ENCODE data around the gene ZNF862. TPM values are rescaled to one million over a fixed set of nuclear protein-coding genes. Genes with fewer than 3 reads are reported as not detected.

ZNF862 gene
- total and polyA plus RNA-seq, 7 donors = 1.4 to 7.8 (median 5.3) TPM

DNA sequence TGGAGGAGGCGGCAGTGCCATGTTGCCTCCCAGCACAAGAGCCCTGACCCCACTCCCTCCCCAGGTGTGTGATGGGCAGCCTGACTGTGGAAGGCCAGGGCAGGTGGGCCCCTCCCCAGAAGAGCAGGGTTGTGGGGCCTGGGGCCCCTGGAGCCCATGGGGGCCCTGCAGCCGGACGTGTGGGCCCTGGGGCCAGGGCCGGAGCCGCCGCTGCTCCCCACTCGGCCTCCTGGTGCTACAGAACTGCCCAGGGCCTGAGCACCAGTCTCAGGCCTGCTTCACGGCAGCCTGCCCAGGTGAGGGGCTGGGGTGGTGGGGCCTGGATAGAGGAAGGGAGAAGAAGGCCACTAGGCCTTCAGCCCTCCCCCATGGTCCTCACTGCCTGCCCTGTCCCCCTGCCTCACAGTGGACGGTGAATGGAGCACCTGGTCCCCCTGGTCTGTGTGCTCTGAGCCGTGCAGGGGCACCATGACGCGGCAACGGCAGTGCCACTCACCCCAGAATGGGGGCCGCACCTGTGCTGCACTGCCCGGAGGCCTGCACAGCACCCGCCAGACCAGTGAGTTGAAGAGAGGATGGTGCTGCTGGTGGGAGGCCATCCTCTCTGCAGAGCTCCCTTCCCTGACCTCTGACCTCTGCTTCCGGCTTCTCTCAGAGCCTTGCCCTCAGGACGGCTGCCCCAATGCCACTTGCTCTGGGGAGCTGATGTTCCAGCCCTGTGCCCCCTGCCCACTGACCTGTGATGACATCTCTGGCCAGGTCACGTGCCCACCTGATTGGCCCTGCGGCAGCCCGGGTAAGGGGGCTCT is 46.6 kb upstream of the ZNF862 start:
- intact Hi-C loops (cut with DNase I) = no loop called here

DNA sequence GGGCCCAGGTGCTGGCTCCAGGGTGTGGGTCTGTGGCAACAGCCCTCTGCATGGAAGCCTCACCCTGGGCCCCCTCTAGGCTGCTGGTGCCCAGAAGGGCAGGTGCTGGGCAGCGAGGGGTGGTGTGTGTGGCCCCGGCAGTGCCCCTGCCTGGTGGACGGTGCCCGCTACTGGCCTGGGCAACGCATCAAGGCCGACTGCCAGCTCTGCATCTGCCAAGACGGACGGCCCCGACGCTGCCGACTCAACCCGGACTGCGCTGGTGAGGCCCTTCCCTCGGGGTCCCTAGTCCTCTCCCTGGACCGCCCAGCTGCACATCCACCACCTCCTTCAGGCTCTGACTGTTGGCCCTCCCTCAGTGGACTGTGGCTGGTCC is 46.0 kb upstream of the ZNF862 start:
- Histone ChIP-seq H3K27me3 (ENCODE audit: insufficient read depth in 3 of 3, low read length in 2 of 3) (peaks cover 0 to 46% (median 10%) of the 10 kb centered on the region in 3 donors), H3K4me3 (no peak overlapping the region), H3K36me3 (ENCODE audit: insufficient read depth in 1 of 2, low read depth in 1 of 2) (no peaks in the 10 kb centered on the region), H3K9me3 (no peaks in the 10 kb centered on the region), H3K4me1 (no peaks in the 10 kb centered on the region), H3K27ac (no peak overlapping the region)
- intact Hi-C loops (cut with DNase I) = no loop called here
- ATAC-seq = no peak
- TF ChIP-seq, protein P1, sequence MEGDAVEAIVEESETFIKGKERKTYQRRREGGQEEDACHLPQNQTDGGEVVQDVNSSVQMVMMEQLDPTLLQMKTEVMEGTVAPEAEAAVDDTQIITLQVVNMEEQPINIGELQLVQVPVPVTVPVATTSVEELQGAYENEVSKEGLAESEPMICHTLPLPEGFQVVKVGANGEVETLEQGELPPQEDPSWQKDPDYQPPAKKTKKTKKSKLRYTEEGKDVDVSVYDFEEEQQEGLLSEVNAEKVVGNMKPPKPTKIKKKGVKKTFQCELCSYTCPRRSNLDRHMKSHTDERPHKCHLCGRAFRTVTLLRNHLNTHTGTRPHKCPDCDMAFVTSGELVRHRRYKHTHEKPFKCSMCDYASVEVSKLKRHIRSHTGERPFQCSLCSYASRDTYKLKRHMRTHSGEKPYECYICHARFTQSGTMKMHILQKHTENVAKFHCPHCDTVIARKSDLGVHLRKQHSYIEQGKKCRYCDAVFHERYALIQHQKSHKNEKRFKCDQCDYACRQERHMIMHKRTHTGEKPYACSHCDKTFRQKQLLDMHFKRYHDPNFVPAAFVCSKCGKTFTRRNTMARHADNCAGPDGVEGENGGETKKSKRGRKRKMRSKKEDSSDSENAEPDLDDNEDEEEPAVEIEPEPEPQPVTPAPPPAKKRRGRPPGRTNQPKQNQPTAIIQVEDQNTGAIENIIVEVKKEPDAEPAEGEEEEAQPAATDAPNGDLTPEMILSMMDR (IDR thresholded peaks at IDR 0.05) = no peak
- 36 to 68% (median 47%) methylated on average over 12 to 15 of the region's 15 CpGs for WGBS, 3 donors
- DNase-seq = no peak

More for the DNA sequence above, 46.6 kb upstream of the ZNF862 start:
- TF ChIP-seq, protein P1 (IDR thresholded peaks at IDR 0.05) = no peak
- Histone ChIP-seq H3K4me3 (no peak overlapping the region), H3K4me1 (no peaks in the 10 kb centered on the region), H3K9me3 (no peaks in the 10 kb centered on the region), H3K27ac (no peak overlapping the region), H3K36me3 (ENCODE audit: insufficient read depth in 1 of 2, low read depth in 1 of 2) (no peaks in the 10 kb centered on the region), H3K27me3 (ENCODE audit: insufficient read depth in 3 of 3, low read length in 2 of 3) (peaks cover 0 to 46% (median 10%) of the 10 kb centered on the region in 3 donors)
- ATAC-seq = no peak
- DNase-seq = no peak
- 90 to 95% (median 93%) methylated on average over 21 of the region's 21 CpGs for WGBS, 3 donors

DNA sequence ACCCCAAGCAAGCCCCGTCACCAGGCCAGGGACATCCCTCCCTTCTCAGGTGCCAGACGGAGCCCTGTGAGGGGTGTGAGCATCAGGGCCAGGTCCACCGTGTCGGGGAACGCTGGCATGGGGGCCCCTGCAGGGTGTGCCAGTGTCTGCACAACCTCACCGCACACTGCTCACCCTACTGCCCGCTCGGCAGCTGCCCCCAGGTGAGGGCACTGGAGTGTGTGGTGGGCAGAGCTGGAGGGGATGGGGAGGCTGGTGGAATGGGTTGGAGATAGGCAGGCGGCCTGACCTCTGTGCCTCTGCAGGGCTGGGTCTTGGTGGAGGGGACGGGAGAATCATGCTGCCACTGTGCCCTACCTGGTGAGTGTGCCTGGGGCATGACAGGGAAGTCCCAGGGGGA is 44.9 kb upstream of the ZNF862 start:
- ATAC-seq = no peak
- intact Hi-C loops (cut with DNase I) = no loop called here
- Histone ChIP-seq H3K36me3 (ENCODE audit: insufficient read depth in 1 of 2, low read depth in 1 of 2) (no peaks in the 10 kb centered on the region), H3K9me3 (no peaks in the 10 kb centered on the region), H3K27me3 (ENCODE audit: insufficient read depth in 3 of 3, low read length in 2 of 3) (peaks cover 0 to 37% (median 10%) of the 10 kb centered on the region in 3 donors), H3K4me1 (no peaks in the 10 kb centered on the region), H3K4me3 (no peak overlapping the region), H3K27ac (no peak overlapping the region)
- TF ChIP-seq, protein P1 (IDR thresholded peaks at IDR 0.05) = no peak
- 81 to 89% (median 87%) methylated on average over 10 of the region's 10 CpGs for WGBS, 3 donors
- no peak for DNase-seq

DNA sequence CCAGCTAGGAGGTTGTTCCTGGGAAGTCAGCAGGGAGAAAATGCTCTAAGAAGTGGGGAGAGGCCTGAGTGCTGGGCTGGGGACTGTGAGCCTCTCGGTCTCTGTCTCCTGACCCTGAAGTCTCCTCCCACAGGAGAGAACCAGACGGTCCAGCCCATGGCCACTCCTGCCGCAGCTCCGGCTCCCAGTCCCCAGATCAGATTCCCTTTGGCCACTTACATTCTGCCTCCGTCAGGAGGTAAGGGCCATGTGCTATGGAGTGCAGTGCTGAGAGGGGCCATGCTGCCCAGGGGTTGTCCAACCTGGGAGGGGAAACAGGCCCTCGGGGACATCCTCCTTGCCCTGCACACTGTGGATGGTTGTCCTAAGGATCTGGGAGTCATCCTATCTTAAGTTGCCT is 43.5 kb upstream of the ZNF862 start:
- peaks cover 0 to 23% (median 7%) of the 10 kb centered on the region in 3 donors for H3K27me3 ChIP-seq (ENCODE audit: insufficient read depth in 3 of 3, low read length in 2 of 3)
- peak in 1 of 4 donors; percentile 41 for ATAC-seq
- H3K36me3 ChIP-seq (ENCODE audit: insufficient read depth in 1 of 2, low read depth in 1 of 2) = no peaks in the 10 kb centered on the region
- H3K4me3 ChIP-seq = no peak overlapping the region
- H3K9me3 ChIP-seq = no peaks in the 10 kb centered on the region
- no peaks in the 10 kb centered on the region for H3K4me1 ChIP-seq
- WGBS, 3 donors = 20 to 44% (median 34%) methylated on average over 6 of the region's 6 CpGs
- no peak for DNase-seq
- TF ChIP-seq, protein P1 (IDR thresholded peaks at IDR 0.05) = no peak
- intact Hi-C loops (cut with DNase I) = no loop called here
- H3K27ac ChIP-seq = no peak overlapping the region

Data from psoas muscle (tissue), 8 donors.